Colon (tissue), 2 donors: ENCODE measurements around the gene TFR2.

Experiments
- FAIRE-seq: peaks from 2 replicates; lab custom pipeline; 2012; peaks lifted over from hg19 to GRCh38; lab: Jason Lieb, UNC
- donor health status: control.
- donor health status: control.

Gene TFR2

GRCh38 chr7:100641463-100641859 is at the start of gene TFR2:
TFR2 (minus strand) TSS chr7:100641552; CDS start chr7:100641509, 43 bp downstream.
- FAIRE-seq = no peak

- FAIRE-seq = no peak
These were observed 48.1 kb upstream of the TFR2 start for GRCh38 chr7:100689230-100690135.

- FAIRE-seq = no peak
These were observed 47.0 kb upstream of the TFR2 start for GRCh38 chr7:100688326-100688860.

- no peak for FAIRE-seq
These were observed 46.5 kb upstream of the TFR2 start for GRCh38 chr7:100687751-100688300.

GRCh38 chr7:100687261-100687660 is 45.9 kb upstream of the TFR2 start:
- no peak for FAIRE-seq

GRCh38 chr7:100686822-100687211 is 45.5 kb upstream of the TFR2 start:
- FAIRE-seq = no peak

- FAIRE-seq = no peak
These were observed 45.0 kb upstream of the TFR2 start for GRCh38 chr7:100686201-100686821.

GRCh38 chr7:100685631-100686145 is 44.3 kb upstream of the TFR2 start:
- no peak for FAIRE-seq

GRCh38 chr7:100685049-100685605 is 43.8 kb upstream of the TFR2 start:
- FAIRE-seq = no peak

GRCh38 chr7:100684534-100685042 is 43.2 kb upstream of the TFR2 start:
- no peak for FAIRE-seq

- FAIRE-seq = no peak
These were observed 42.5 kb upstream of the TFR2 start for GRCh38 chr7:100683659-100684533.

GRCh38 chr7:100682991-100683658 is 41.8 kb upstream of the TFR2 start:
- no peak for FAIRE-seq

GRCh38 chr7:100682228-100682741 is 40.9 kb upstream of the TFR2 start:
- FAIRE-seq = no peak

GRCh38 chr7:100681491-100682227 is 40.3 kb upstream of the TFR2 start:
- FAIRE-seq = no peak

GRCh38 chr7:100680576-100681271 is 39.4 kb upstream of the TFR2 start:
- no peak for FAIRE-seq

- FAIRE-seq = no peak
These were observed 38.7 kb upstream of the TFR2 start for GRCh38 chr7:100679927-100680575.

GRCh38 chr7:100679129-100679926 is 38.0 kb upstream of the TFR2 start:
- FAIRE-seq = no peak
